HUES64 (cell line): ENCODE measurements around the gene CCL17. TPM values are rescaled to one million over a fixed set of nuclear protein-coding genes. Genes with fewer than 3 reads are reported as not detected.

Experiments used
- H3K27ac ChIP-seq: 2 replicates; pipeline ENCODE4 v1.7.0; 2013; ENCODE audit warnings: low read depth, low read length, inconsistent platforms
- H3K27me3 ChIP-seq: 2 replicates; pipeline ENCODE4 v1.6.1; 2013; ENCODE audit warnings: mild to moderate bottlenecking, low read length; ENCODE audit not compliant: insufficient read depth
- H3K36me3 ChIP-seq: 2 replicates; pipeline ENCODE4 v1.6.1; 2013; ENCODE audit warnings: mild to moderate bottlenecking, low read length; ENCODE audit not compliant: insufficient read depth
- H3K4me1 ChIP-seq: 2 replicates; pipeline ENCODE4 v1.6.1; 2013; ENCODE audit warnings: mild to moderate bottlenecking, low read length, moderate library complexity; ENCODE audit not compliant: insufficient read depth
- H3K4me3 ChIP-seq: 2 replicates; pipeline ENCODE4 v1.5.1; 2013; ENCODE audit warnings: mild to moderate bottlenecking, low read length, moderate library complexity
- H3K9ac ChIP-seq: 2 replicates; pipeline ENCODE4 v1.6.1; 2013; ENCODE audit warnings: mild to moderate bottlenecking, low read depth, low read length
- H3K9me3 ChIP-seq: 2 replicates; pipeline ENCODE4 v1.6.1; 2013; ENCODE audit warnings: low read depth, low read length; ENCODE audit not compliant: insufficient read depth
- WGBS: fragments of 150-250, 120-280 bp; methylation state at CpG from one replicate; pipeline ENCODE4 v1.1.7; 2013; ENCODE audit warnings: missing lambda C conversion rate; 5-methylcytosine and 5-hydroxymethylcytosine counted together
- polyA plus RNA-seq, 2 experiments: library from polyadenylated mRNA; stranded (reverse); fragments of 50-300 nt; gene quantifications; one replicate each; pipeline ENCODE4 v1.2.3, GENCODE V29; 2013

The CCL17 gene
- not detected for polyA plus RNA-seq (2013, experiment 1 of 2)
- not detected for polyA plus RNA-seq (2013, experiment 2 of 2)

GRCh38 chr16:57403965-57404817 lies at the start of gene CCL17:
Gene CCL17 (plus strand): TSS chr16:57404767. CDS start chr16:57413933, 9,166 bp downstream.
- no peak within 1 kb of the TSS for H3K9ac ChIP-seq
- H3K4me1 ChIP-seq: no peaks in the 10 kb centered on the region
- H3K27me3 ChIP-seq: no peaks in the 10 kb centered on the region
- no peak within 1 kb of the TSS for H3K4me3 ChIP-seq
- no peaks in the 10 kb centered on the region for H3K9me3 ChIP-seq
- 83% methylated on average over 17 of the region's 17 CpGs for WGBS
- no peak within 1 kb of the TSS for H3K27ac ChIP-seq
- H3K36me3 ChIP-seq: no peaks in the 10 kb centered on the region

GRCh38 chr16:57355898-57356414 lies 48.6 kb upstream of the CCL17 start:
- Histone ChIP-seq H3K9ac (no peak overlapping the region), H3K4me1 (no peaks in the 10 kb centered on the region)
- WGBS: 86% methylated on average over 5 of the region's 5 CpGs

GRCh38 chr16:57356547-57356946 lies 48.0 kb upstream of the CCL17 start:
- Histone ChIP-seq H3K27ac (no peak overlapping the region), H3K27me3 (peaks cover 2% of the 10 kb centered on the region; the same call in 1 of the 2 replicates), H3K4me1 (no peaks in the 10 kb centered on the region), H3K9me3 (no peaks in the 10 kb centered on the region), H3K9ac (no peak overlapping the region), H3K36me3 (no peaks in the 10 kb centered on the region), H3K4me3 (no peak overlapping the region)
- 84% methylated on average over 4 of the region's 4 CpGs for WGBS

More at GRCh38 chr16:57355898-57356414, 48.6 kb upstream of the CCL17 start:
- Histone ChIP-seq H3K9me3 (no peaks in the 10 kb centered on the region), H3K27ac (no peak overlapping the region), H3K4me3 (no peak overlapping the region), H3K27me3 (peaks cover 2% of the 10 kb centered on the region; the same call in 1 of the 2 replicates), H3K36me3 (no peaks in the 10 kb centered on the region)

GRCh38 chr16:57357330-57358085 lies 47.1 kb upstream of the CCL17 start:
- Histone ChIP-seq H3K27ac (no peak overlapping the region), H3K4me1 (no peaks in the 10 kb centered on the region), H3K9ac (no peak overlapping the region), H3K9me3 (no peaks in the 10 kb centered on the region), H3K36me3 (no peaks in the 10 kb centered on the region), H3K4me3 (no peak overlapping the region), H3K27me3 (peaks cover 2% of the 10 kb centered on the region; the same call in 1 of the 2 replicates)
- 93% methylated on average over 9 of the region's 9 CpGs for WGBS

- 92% methylated on average over 7 of the region's 7 CpGs for WGBS
- H3K27me3 ChIP-seq: peaks cover 2% of the 10 kb centered on the region; the same call in 1 of the 2 replicates
- no peak overlapping the region for H3K4me3 ChIP-seq
- no peaks in the 10 kb centered on the region for H3K4me1 ChIP-seq
- H3K36me3 ChIP-seq: no peaks in the 10 kb centered on the region
- H3K27ac ChIP-seq: no peak overlapping the region
- H3K9me3 ChIP-seq: no peaks in the 10 kb centered on the region
- no peak overlapping the region for H3K9ac ChIP-seq
Observed at GRCh38 chr16:57358086-57358420, 46.5 kb upstream of the CCL17 start.

- no peak within 1 kb of the TSS for H3K4me3 ChIP-seq
- H3K27me3 ChIP-seq: peaks cover 2% of the 10 kb centered on the region; the same call in 1 of the 2 replicates
- no peaks in the 10 kb centered on the region for H3K9me3 ChIP-seq
- H3K27ac ChIP-seq: no peak within 1 kb of the TSS
- 87% methylated on average over 9 of the region's 9 CpGs for WGBS
- no peaks in the 10 kb centered on the region for H3K36me3 ChIP-seq
- no peaks in the 10 kb centered on the region for H3K4me1 ChIP-seq
- no peak within 1 kb of the TSS for H3K9ac ChIP-seq
Observed at GRCh38 chr16:57358527-57359095, 46.0 kb upstream of the CCL17 start, which contains the start of gene CCL22. Gene CCL22 (plus strand): TSS chr16:57358783. CDS start chr16:57358817, 34 bp downstream.

- no peak overlapping the region for H3K9ac ChIP-seq
- H3K4me1 ChIP-seq: no peaks in the 10 kb centered on the region
- no peaks in the 10 kb centered on the region for H3K9me3 ChIP-seq
- no peak overlapping the region for H3K4me3 ChIP-seq
- no peaks in the 10 kb centered on the region for H3K36me3 ChIP-seq
- no peak overlapping the region for H3K27ac ChIP-seq
- H3K27me3 ChIP-seq: peaks cover 2% of the 10 kb centered on the region; the same call in 1 of the 2 replicates
- WGBS: 95% methylated on average over 16 of the region's 16 CpGs
Observed at GRCh38 chr16:57360321-57360935, 44.1 kb upstream of the CCL17 start.

GRCh38 chr16:57361404-57361803 lies 43.2 kb upstream of the CCL17 start:
- H3K36me3 ChIP-seq: no peaks in the 10 kb centered on the region
- no peaks in the 10 kb centered on the region for H3K9me3 ChIP-seq
- H3K27ac ChIP-seq: no peak overlapping the region
- no peaks in the 10 kb centered on the region for H3K27me3 ChIP-seq
- 89% methylated on average over 4 of the region's 4 CpGs for WGBS
- no peak overlapping the region for H3K4me3 ChIP-seq
- H3K9ac ChIP-seq: no peak overlapping the region
- no peaks in the 10 kb centered on the region for H3K4me1 ChIP-seq

- Histone ChIP-seq H3K27ac (no peak overlapping the region), H3K4me1 (no peaks in the 10 kb centered on the region), H3K36me3 (no peaks in the 10 kb centered on the region), H3K9ac (no peak overlapping the region), H3K9me3 (no peaks in the 10 kb centered on the region), H3K27me3 (no peaks in the 10 kb centered on the region), H3K4me3 (no peak overlapping the region)
- WGBS: 92% methylated on average over 3 of the region's 3 CpGs
Observed at GRCh38 chr16:57364143-57364542, 40.4 kb upstream of the CCL17 start.

GRCh38 chr16:57366544-57367040 lies 38.0 kb upstream of the CCL17 start:
- WGBS: 86% methylated on average over 6 of the region's 6 CpGs
- Histone ChIP-seq H3K9me3 (no peaks in the 10 kb centered on the region), H3K27ac (no peak overlapping the region), H3K27me3 (no peaks in the 10 kb centered on the region), H3K9ac (no peak overlapping the region), H3K4me3 (no peak overlapping the region), H3K36me3 (no peaks in the 10 kb centered on the region), H3K4me1 (no peaks in the 10 kb centered on the region)
